ENCODE measurements around the gene SPAG17. TPM values are rescaled to one million over a fixed set of nuclear protein-coding genes. Genes with fewer than 3 reads are reported as not detected.

Gene SPAG17
- polyA plus RNA-seq, 1 donor from 2014 or later = 0.25 TPM

GRCh38 chr1:118082984-118083383, 102.0 kb downstream of the SPAG17 start:
- Histone ChIP-seq H3K36me3 (ENCODE audit: insufficient read depth, low read length) (no peaks in the 10 kb centered on the region), H3K27ac (ENCODE audit: low read length) (no peak overlapping the region), H3K9me2 (ENCODE audit: insufficient read depth, low read length) (no peaks in the 10 kb centered on the region), H3K4me2 (ENCODE audit: low read length) (no peak overlapping the region), H3K27me3 (ENCODE audit: insufficient read depth, low read depth, low read length) (no peaks in the 10 kb centered on the region), H2AFZ (ENCODE audit: low read depth, low read length) (no peak overlapping the region), H4K20me1 (ENCODE audit: insufficient read depth) (no peaks in the 10 kb centered on the region), H3F3A (ENCODE audit: insufficient read depth, low read length, poor library complexity, severe bottlenecking) (peaks cover 5% of the 10 kb centered on the region), H3K79me2 (replicated peaks; ENCODE audit: insufficient read depth, low read length) (no peaks in the 10 kb centered on the region), H3K9ac (ENCODE audit: low read length) (no peak overlapping the region), H3K4me3 (ENCODE audit: low read length) (no peak overlapping the region), H3K9me3 (ENCODE audit: low read length) (no peaks in the 10 kb centered on the region)
- TF ChIP-seq SMC3 (conservative IDR thresholded peaks at IDR 0.05; ENCODE audit: poor library complexity) (no peak), REST (IDR thresholded peaks at IDR 0.05; ENCODE audit: borderline replicate concordance) (no peak), POLR2AphosphoS5 (IDR thresholded peaks at IDR 0.05) (no peak), EZH2 (IDR thresholded peaks at IDR 0.05; ENCODE audit: borderline replicate concordance, insufficient read depth, low read length, poor library complexity, severe bottlenecking) (no peak), EP300 (conservative IDR thresholded peaks at IDR 0.05; ENCODE audit: poor library complexity, severe bottlenecking) (no peak), TAF1 (IDR thresholded peaks at IDR 0.05; ENCODE audit: low read depth) (no peak), RAD21 (conservative IDR thresholded peaks at IDR 0.05) (no peak), MXI1 (conservative IDR thresholded peaks at IDR 0.05; ENCODE audit: poor library complexity, severe bottlenecking) (no peak)
- TF ChIP-seq, protein P1, sequence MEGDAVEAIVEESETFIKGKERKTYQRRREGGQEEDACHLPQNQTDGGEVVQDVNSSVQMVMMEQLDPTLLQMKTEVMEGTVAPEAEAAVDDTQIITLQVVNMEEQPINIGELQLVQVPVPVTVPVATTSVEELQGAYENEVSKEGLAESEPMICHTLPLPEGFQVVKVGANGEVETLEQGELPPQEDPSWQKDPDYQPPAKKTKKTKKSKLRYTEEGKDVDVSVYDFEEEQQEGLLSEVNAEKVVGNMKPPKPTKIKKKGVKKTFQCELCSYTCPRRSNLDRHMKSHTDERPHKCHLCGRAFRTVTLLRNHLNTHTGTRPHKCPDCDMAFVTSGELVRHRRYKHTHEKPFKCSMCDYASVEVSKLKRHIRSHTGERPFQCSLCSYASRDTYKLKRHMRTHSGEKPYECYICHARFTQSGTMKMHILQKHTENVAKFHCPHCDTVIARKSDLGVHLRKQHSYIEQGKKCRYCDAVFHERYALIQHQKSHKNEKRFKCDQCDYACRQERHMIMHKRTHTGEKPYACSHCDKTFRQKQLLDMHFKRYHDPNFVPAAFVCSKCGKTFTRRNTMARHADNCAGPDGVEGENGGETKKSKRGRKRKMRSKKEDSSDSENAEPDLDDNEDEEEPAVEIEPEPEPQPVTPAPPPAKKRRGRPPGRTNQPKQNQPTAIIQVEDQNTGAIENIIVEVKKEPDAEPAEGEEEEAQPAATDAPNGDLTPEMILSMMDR (IDR thresholded peaks at IDR 0.05; ENCODE audit: poor library complexity, severe bottlenecking) = no peak

DNA sequence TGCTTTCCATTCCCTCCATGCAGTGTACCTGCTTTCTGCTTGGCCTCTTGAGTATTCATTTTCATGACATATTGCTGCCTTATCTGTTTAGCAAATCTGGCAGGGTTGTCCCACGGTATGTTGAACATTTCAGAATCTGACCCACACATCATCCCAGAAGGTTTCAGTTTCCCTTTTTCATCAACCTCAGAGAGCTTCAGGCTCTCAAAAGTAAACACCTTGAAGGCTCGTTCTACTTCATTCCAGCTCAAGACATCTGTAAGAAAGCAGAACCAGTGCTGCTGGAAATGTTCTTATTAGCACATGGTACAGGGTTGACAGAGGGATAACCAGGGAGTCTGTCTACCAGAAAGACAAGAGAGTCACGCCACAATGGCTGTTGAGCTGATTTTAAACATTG, 103.6 kb downstream of the SPAG17 start:
- Histone ChIP-seq H3K27ac (ENCODE audit: low read length) (no peak overlapping the region), H3F3A (ENCODE audit: insufficient read depth, low read length, poor library complexity, severe bottlenecking) (peaks cover 5% of the 10 kb centered on the region), H3K27me3 (ENCODE audit: insufficient read depth, low read depth, low read length) (no peaks in the 10 kb centered on the region), H3K4me3 (ENCODE audit: low read length) (no peak overlapping the region), H2AFZ (ENCODE audit: low read depth, low read length) (no peak overlapping the region), H4K20me1 (ENCODE audit: insufficient read depth) (no peaks in the 10 kb centered on the region), H3K9me3 (ENCODE audit: low read length) (no peaks in the 10 kb centered on the region), H3K79me2 (replicated peaks; ENCODE audit: insufficient read depth, low read length) (no peaks in the 10 kb centered on the region), H3K9ac (ENCODE audit: low read length) (no peak overlapping the region), H3K36me3 (ENCODE audit: insufficient read depth, low read length) (no peaks in the 10 kb centered on the region), H3K4me2 (ENCODE audit: low read length) (no peak overlapping the region), H3K9me2 (ENCODE audit: insufficient read depth, low read length) (no peaks in the 10 kb centered on the region)
- no peak for TF ChIP-seq SMC3 (conservative IDR thresholded peaks at IDR 0.05; ENCODE audit: poor library complexity)
- no peak for TF ChIP-seq RAD21 (conservative IDR thresholded peaks at IDR 0.05)
- TF ChIP-seq MXI1 (conservative IDR thresholded peaks at IDR 0.05; ENCODE audit: poor library complexity, severe bottlenecking) = no peak
- no peak for TF ChIP-seq REST (IDR thresholded peaks at IDR 0.05; ENCODE audit: borderline replicate concordance)
- TF ChIP-seq EZH2 (IDR thresholded peaks at IDR 0.05; ENCODE audit: borderline replicate concordance, insufficient read depth, low read length, poor library complexity, severe bottlenecking) = no peak
- TF ChIP-seq POLR2AphosphoS5 (IDR thresholded peaks at IDR 0.05) = no peak
- TF ChIP-seq EP300 (conservative IDR thresholded peaks at IDR 0.05; ENCODE audit: poor library complexity, severe bottlenecking) = no peak
- TF ChIP-seq TAF1 (IDR thresholded peaks at IDR 0.05; ENCODE audit: low read depth) = no peak
- TF ChIP-seq, protein P1 (IDR thresholded peaks at IDR 0.05; ENCODE audit: poor library complexity, severe bottlenecking) = no peak

Measured in neural cell (in vitro differentiated cells).